GM18870 (cell line): ENCODE measurements around the gene GNAT2.

Source experiments
- ATAC-seq: cut with Tn5 transposase; IDR thresholded peaks from one replicate; pipeline ENCODE4 v1.9.1; 2021; ENCODE audit warnings: moderate library complexity; ENCODE audit not compliant: unreplicated experiment

Gene GNAT2

DNA sequence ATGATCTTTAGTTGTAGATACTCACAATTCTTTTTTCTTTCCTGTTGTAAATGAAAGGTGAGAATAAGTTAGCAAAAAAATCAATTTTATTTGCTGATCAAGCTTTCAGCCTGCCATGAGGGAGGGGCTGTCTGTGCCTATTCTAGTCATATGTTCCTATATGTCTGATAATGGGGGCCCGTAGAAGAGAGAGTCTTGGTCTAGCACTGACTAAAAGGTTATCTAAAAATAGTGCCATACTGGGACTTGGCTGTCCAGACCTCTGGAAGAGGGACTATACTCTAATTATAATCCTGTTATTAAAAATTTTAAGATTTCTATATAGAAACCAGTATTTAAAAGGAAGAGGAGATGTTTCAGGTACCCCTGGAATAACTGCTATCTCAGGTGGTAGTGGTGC, 52.4 kb downstream of the GNAT2 start:
- no peak for ATAC-seq

DNA sequence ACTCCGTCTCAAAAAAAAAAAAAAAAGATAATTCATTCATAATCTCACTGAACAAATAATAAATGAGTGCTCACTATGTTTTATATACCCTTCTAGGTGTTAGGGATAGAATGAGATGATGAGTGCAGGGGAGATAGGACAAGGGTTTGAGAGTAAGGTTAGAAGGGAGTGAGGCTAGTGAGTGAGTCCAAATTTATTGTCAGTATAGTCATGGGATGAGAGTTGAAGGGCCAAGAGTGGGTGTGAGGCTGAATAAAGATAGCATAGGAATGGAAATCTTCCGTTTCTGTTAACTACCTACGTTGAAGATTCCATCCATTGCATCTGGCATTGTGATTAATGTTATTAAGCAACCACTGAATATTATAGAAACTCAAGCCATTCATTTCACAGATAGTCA, 54.2 kb downstream of the GNAT2 start:
- ATAC-seq = no peak

DNA sequence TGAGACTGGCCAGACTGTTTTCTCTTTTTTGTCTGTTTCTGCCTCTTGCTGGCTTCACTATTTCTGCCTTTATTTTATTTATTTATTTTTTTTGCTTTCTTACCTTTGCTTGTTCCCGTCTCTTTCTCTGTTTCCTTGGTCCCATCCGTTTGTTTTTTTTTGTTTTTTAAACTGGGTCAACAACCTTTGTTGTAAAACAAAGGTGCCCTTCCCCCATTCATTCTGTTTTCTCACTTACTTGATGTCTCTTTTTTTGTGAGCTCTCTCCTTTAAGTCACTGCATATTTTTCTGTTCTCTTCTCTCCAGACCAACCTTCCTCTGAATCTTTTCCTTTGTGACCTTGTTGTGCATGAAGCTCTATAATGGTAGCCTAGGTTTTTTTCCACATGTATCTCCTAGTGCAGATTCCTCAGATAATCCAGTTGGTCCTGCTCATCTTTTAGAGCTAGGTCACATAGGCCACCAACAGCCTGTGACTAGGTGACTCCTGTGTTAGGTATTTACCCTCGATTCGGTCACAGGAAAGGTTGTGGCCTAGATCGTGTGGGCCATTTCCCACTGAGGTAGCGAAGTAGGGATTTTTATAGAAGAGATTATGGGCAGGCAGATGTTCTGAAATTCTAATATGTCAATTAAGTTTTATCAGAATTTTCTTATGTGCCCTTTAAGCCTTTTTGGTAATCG, 55.1 kb downstream of the GNAT2 start:
- no peak for ATAC-seq

DNA sequence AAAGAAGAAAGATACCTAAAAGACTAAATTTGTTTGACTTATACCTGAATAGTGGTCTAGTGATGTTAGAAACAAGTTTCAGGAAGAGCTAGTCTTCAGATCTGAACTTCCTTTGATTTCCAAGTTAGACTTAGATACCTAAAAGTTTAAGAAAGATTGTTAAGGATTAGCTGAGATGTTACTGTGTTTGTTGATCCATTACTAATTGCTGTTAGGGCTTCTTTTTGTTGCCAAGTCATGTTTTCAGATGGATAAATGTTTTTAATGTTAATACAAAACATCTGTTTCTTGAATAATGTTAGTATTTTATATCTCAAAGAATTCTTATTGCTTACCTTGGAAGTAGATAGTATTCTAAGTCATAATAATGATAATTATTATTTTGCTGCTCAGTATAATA, 59.4 kb downstream of the GNAT2 start:
- ATAC-seq = no peak

DNA sequence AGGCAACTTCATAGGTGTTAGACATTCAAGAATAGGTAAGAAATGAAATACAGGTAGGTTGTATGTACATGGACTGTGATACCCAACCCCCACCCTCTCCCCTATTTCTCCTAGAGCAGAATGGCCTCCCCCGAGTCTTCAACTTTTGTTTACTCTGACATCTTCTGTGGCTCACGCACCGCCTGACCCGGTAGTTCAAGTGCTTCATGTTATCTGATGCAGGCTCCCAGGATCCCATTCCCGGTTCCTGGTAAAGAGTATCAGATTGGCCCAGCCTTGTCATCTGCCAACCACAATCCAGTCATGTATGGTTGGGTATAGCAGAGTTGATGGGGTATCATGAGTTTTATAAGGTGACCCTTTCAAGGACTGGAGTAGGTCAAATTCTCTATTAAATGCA, 61.9 kb downstream of the GNAT2 start:
- ATAC-seq = no peak

DNA sequence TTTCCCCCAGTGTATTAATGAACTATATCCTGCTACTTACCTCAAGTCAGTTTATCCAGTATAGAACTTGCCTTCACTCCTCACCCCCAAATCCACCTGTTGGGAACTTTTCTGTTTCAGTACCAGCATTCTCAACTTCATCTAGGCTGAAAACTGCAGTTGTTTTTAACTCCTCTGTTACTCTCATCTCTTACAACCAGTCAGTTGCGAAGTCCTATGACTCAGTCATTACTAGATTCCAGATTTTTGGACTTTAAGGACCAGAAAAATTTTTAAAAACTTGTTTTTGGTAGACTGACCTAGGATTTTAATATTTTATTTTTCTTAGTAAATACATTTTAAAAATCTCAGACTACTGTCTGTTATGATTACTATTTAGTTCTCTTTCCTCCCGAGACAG, 62.9 kb downstream of the GNAT2 start:
- no peak for ATAC-seq
